ENCODE data around the gene FSHR. TPM values are rescaled to one million over a fixed set of nuclear protein-coding genes. Genes with fewer than 3 reads are reported as not detected.

The FSHR gene
- total RNA-seq, 1 donor from 2014 or later = not detected

- Mint-ChIP-seq H3K4me3 (no peak overlapping the region), H3K27ac (no peak overlapping the region), H3K27me3 (ENCODE audit: insufficient read depth, low read depth) (peaks cover 3% of the 10 kb centered on the region), H3K36me3 (no peaks in the 10 kb centered on the region), H3K4me1 (peaks cover 8% of the 10 kb centered on the region), H3K9me3 (no peaks in the 10 kb centered on the region)
- no peak overlapping the region for H2AFZ ChIP-seq (replicated peaks)
- H3K27me3 ChIP-seq = no peaks in the 10 kb centered on the region
- no peaks in the 10 kb centered on the region for H3K9me3 ChIP-seq (ENCODE audit: low read depth)
- no peaks in the 10 kb centered on the region for H3F3A ChIP-seq (ENCODE audit: low read depth)
- H3K27ac ChIP-seq = no peak overlapping the region
- H3K4me1 ChIP-seq = no peaks in the 10 kb centered on the region
- no peaks in the 10 kb centered on the region for H4K20me1 ChIP-seq (ENCODE audit: low read depth)
- H3K4me2 ChIP-seq = no peak overlapping the region
- TF ChIP-seq CTCF (IDR thresholded peaks at IDR 0.05) (no peak), EZH2phosphoT487 (IDR thresholded peaks at IDR 0.05) (no peak), EZH2 (IDR thresholded peaks at IDR 0.05) (no peak)
- no peak overlapping the region for H3K4me3 ChIP-seq
- no peaks in the 10 kb centered on the region for H3K36me3 ChIP-seq
- no peak for DNase-seq (ENCODE audit: low spot score)
- H3K79me2 ChIP-seq (ENCODE audit: low read depth) = no peaks in the 10 kb centered on the region
- no peak overlapping the region for H3K9ac ChIP-seq
Observed at GRCh38 chr2:48939232-48939631, 215.1 kb downstream of the FSHR start.

- Mint-ChIP-seq H3K36me3 (no peaks in the 10 kb centered on the region), H3K4me1 (peaks cover 8% of the 10 kb centered on the region)
- no peak for DNase-seq (ENCODE audit: low spot score)
Observed at GRCh38 chr2:48938231-48938630, 216.1 kb downstream of the FSHR start.

DNA sequence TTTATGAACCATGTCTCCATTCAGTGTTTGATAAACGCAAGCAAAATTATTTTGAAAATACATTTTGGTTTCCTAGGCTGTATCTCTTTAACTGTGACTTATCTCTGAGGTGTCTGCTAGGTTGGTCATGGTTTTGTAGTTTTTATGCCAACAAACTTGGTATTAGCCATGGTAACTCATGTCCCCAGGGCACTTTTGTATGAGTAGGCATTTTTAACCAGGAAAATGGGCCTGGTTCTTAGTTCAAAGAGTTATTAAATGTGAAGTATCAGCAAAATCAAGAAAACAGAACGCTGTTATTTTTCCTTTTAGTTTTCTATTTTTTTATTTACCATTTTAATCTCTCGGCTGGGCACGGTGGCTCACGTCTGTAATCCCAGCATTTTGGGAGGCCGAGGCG is 219.5 kb downstream of the FSHR start:
- Histone ChIP-seq H3K27ac (no peak overlapping the region), H2AFZ (replicated peaks) (no peak overlapping the region), H3K4me3 (no peak overlapping the region), H3K9ac (no peak overlapping the region), H3K4me2 (no peak overlapping the region), H3K9me3 (ENCODE audit: low read depth) (no peaks in the 10 kb centered on the region), H3F3A (ENCODE audit: low read depth) (no peaks in the 10 kb centered on the region), H3K27me3 (no peaks in the 10 kb centered on the region), H3K79me2 (ENCODE audit: low read depth) (no peaks in the 10 kb centered on the region), H4K20me1 (ENCODE audit: low read depth) (no peaks in the 10 kb centered on the region), H3K4me1 (peaks cover 3% of the 10 kb centered on the region), H3K36me3 (no peaks in the 10 kb centered on the region)
- Mint-ChIP-seq H3K36me3 (no peaks in the 10 kb centered on the region), H3K27ac (no peak overlapping the region), H3K4me1 (peaks cover 5% of the 10 kb centered on the region), H3K27me3 (ENCODE audit: insufficient read depth, low read depth) (peaks cover 5% of the 10 kb centered on the region), H3K9me3 (no peaks in the 10 kb centered on the region), H3K4me3 (no peak overlapping the region)
- DNase-seq (ENCODE audit: low spot score) = no peak
- no peak for TF ChIP-seq EZH2 (IDR thresholded peaks at IDR 0.05)
- TF ChIP-seq EZH2phosphoT487 (IDR thresholded peaks at IDR 0.05) = no peak
- no peak for TF ChIP-seq CTCF (IDR thresholded peaks at IDR 0.05)

More at GRCh38 chr2:48938231-48938630, 216.1 kb downstream of the FSHR start:
- Histone ChIP-seq H3K79me2 (ENCODE audit: low read depth) (no peaks in the 10 kb centered on the region), H3K27ac (no peak overlapping the region), H3K27me3 (no peaks in the 10 kb centered on the region), H3K4me3 (no peak overlapping the region), H3K4me2 (no peak overlapping the region), H3K9ac (no peak overlapping the region), H3K9me3 (ENCODE audit: low read depth) (no peaks in the 10 kb centered on the region), H3F3A (ENCODE audit: low read depth) (no peaks in the 10 kb centered on the region), H3K4me1 (no peaks in the 10 kb centered on the region), H3K36me3 (no peaks in the 10 kb centered on the region), H2AFZ (replicated peaks) (no peak overlapping the region), H4K20me1 (ENCODE audit: low read depth) (no peaks in the 10 kb centered on the region)
- Mint-ChIP-seq H3K9me3 (no peaks in the 10 kb centered on the region), H3K27me3 (ENCODE audit: insufficient read depth, low read depth) (peaks cover 5% of the 10 kb centered on the region), H3K4me3 (no peak overlapping the region), H3K27ac (no peak overlapping the region)
- TF ChIP-seq EZH2phosphoT487 (IDR thresholded peaks at IDR 0.05) (no peak), EZH2 (IDR thresholded peaks at IDR 0.05) (no peak), CTCF (IDR thresholded peaks at IDR 0.05) (no peak)
